HCT116 (cell line): ENCODE data around the gene SOX2.

Experiments
- CBX3 ChIP-seq: IDR thresholded peaks from 2 replicates; pipeline ENCODE4 v1.6.1; 2012; ENCODE audit warnings: low read depth
- CEBPB ChIP-seq: IDR thresholded peaks from 2 replicates; pipeline ENCODE4 v1.6.1; 2012; ENCODE audit warnings: low read depth
- EZH2 ChIP-seq: fragments of 200-600 bp; sonication (generic); IDR thresholded peaks from 2 replicates; pipeline ENCODE4 v1.6.1; 2017; ENCODE audit warnings: antibody characterized with exemption, mixed run types
- EZH2phosphoT487 ChIP-seq: fragments of 200-600 bp; IDR thresholded peaks from 2 replicates; pipeline ENCODE4 v1.6.1; 2018; ENCODE audit warnings: antibody characterized with exemption, borderline replicate concordance
- JUND ChIP-seq: IDR thresholded peaks from 2 replicates; pipeline ENCODE4 v1.6.1; 2012
- POLR2A ChIP-seq: IDR thresholded peaks from 2 replicates; pipeline ENCODE4 v1.7.0; 2011; ENCODE audit warnings: borderline replicate concordance; ENCODE audit not compliant: insufficient read depth, insufficient read length; ENCODE audit errors: extremely low read depth
- POLR2AphosphoS5 ChIP-seq: IDR thresholded peaks from 2 replicates; pipeline ENCODE4 v1.6.1; 2011; ENCODE audit warnings: mild to moderate bottlenecking, low read depth, low read length, moderate library complexity
- SIN3A ChIP-seq: IDR thresholded peaks from 2 replicates; pipeline ENCODE4 v1.6.1; 2012; ENCODE audit warnings: low read depth
- TCF7L2 ChIP-seq: IDR thresholded peaks from 2 replicates; pipeline ENCODE4 v1.7.0; 2011; ENCODE audit warnings: borderline replicate concordance, inconsistent platforms; ENCODE audit not compliant: insufficient read depth, insufficient read length; ENCODE audit errors: extremely low read depth
- TF ChIP-seq, protein P1 (sequence below), 3 experiments: fragments of 200-600 bp in 1 of 3; sonication (generic) in 1 of 3; IDR thresholded peaks in 2 of 3; conservative IDR thresholded peaks in 1 of 3; 2 replicates each; pipeline ENCODE4 v1.5.1; 2012 to 2017; ENCODE audit warnings: low read depth in 2 of 3, low read length in 2 of 3, antibody characterized with exemption in 1 of 3, borderline replicate concordance in 1 of 3, control low read depth in 1 of 3, mild to moderate bottlenecking in 1 of 3, mixed read lengths in 1 of 3, mixed run types in 1 of 3, moderate library complexity in 1 of 3; ENCODE audit not compliant: insufficient read depth in 1 of 3
- TF ChIP-seq, protein P2 (sequence below): IDR thresholded peaks from 2 replicates; pipeline ENCODE4 v1.6.1; 2012; ENCODE audit warnings: low read depth

DNA sequence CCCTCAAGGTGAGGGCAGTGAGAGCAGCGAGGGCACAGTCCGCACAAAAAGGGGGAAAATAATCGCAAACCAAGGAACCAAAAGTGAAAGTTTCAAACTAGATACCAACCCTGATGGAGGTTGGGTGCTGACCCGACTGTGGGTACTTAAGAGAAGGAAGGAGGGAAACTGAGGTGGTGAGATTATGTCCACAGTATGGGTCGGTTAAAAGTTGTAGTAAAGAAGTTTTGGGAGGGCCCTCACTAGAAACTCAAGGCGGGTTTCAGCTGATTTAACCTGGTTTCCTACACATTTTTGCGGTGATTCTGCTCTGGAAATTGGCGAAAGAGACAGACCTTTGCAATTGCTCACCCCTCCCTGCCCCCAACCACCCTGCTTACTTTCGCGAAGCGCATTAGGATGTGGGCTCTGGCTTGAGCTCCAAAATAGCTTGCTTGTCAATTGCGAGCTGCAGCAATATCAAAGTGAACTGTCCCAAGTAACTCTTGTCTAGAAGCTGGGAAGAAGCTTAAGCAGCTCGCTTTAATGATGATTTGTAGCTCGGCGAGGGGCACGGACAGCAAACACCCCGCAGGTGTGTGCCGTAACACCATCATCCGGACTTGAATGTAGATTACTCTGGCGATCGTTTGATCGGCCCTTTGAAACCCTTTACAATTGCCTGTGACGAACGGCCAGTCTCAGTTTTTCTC lies 15.8 kb downstream of the SOX2 start:
- TF ChIP-seq, protein P1, sequence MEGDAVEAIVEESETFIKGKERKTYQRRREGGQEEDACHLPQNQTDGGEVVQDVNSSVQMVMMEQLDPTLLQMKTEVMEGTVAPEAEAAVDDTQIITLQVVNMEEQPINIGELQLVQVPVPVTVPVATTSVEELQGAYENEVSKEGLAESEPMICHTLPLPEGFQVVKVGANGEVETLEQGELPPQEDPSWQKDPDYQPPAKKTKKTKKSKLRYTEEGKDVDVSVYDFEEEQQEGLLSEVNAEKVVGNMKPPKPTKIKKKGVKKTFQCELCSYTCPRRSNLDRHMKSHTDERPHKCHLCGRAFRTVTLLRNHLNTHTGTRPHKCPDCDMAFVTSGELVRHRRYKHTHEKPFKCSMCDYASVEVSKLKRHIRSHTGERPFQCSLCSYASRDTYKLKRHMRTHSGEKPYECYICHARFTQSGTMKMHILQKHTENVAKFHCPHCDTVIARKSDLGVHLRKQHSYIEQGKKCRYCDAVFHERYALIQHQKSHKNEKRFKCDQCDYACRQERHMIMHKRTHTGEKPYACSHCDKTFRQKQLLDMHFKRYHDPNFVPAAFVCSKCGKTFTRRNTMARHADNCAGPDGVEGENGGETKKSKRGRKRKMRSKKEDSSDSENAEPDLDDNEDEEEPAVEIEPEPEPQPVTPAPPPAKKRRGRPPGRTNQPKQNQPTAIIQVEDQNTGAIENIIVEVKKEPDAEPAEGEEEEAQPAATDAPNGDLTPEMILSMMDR (IDR thresholded peaks at IDR 0.05 in 2 of 3, conservative IDR thresholded peaks at IDR 0.05 in 1 of 3; ENCODE audit: borderline replicate concordance in 1 of 3, insufficient read depth in 1 of 3, low read depth in 2 of 3, low read length in 2 of 3), result no peak
- TF ChIP-seq POLR2A (no peak), JUND (no peak), POLR2AphosphoS5 (no peak), CEBPB (no peak), EZH2 (no peak), EZH2phosphoT487 (no peak), CBX3 (no peak), TCF7L2 (no peak), SIN3A (no peak)
- TF ChIP-seq, protein P2, sequence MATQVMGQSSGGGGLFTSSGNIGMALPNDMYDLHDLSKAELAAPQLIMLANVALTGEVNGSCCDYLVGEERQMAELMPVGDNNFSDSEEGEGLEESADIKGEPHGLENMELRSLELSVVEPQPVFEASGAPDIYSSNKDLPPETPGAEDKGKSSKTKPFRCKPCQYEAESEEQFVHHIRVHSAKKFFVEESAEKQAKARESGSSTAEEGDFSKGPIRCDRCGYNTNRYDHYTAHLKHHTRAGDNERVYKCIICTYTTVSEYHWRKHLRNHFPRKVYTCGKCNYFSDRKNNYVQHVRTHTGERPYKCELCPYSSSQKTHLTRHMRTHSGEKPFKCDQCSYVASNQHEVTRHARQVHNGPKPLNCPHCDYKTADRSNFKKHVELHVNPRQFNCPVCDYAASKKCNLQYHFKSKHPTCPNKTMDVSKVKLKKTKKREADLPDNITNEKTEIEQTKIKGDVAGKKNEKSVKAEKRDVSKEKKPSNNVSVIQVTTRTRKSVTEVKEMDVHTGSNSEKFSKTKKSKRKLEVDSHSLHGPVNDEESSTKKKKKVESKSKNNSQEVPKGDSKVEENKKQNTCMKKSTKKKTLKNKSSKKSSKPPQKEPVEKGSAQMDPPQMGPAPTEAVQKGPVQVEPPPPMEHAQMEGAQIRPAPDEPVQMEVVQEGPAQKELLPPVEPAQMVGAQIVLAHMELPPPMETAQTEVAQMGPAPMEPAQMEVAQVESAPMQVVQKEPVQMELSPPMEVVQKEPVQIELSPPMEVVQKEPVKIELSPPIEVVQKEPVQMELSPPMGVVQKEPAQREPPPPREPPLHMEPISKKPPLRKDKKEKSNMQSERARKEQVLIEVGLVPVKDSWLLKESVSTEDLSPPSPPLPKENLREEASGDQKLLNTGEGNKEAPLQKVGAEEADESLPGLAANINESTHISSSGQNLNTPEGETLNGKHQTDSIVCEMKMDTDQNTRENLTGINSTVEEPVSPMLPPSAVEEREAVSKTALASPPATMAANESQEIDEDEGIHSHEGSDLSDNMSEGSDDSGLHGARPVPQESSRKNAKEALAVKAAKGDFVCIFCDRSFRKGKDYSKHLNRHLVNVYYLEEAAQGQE, result no peak
